Measurements from ENCODE around the gene ALPI.

Gene ALPI

DNA sequence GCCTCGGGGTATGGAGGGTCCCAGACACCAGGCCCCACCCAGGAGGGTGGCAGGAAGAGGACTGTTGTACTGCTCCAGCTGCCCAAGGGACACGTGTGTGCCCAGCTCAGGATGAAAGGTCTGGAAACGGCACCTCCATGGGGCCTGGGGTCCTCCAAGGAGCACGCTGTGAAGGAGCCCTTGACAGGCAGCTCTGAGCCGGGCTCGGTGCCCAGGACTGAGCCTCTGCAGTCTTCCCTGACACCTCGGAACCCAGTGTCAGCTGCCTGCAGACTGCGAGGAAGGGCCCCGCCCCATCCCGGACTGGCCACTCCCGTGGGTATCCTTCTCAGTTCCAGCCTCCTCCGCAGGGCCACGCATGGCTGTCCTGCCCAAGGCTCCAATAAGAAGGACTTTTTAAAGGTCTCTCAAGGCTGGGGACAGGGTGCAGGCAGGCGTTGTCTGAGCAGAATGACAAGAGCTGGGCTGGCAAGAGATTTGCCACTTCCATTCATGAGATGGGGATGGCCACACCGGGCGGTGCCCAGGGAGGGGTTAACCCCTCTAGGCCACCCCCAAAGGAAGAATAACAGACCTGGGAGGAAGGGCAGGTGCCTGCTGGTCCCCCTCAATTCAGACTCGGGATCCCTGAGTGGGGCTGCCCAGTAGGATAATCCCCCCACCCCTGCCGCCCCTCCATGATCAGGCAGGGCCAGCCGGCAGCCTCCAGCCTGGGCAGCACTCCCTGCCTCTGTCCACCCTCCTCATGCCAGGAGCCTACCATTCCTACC lies 22.8 kb downstream of the ALPI start:
- no peak for TF ChIP-seq CTCF (IDR thresholded peaks at IDR 0.05; ENCODE audit: insufficient read depth, low read depth, low read length, missing control alignments)
- no peak for DNase-seq (ENCODE audit: low read depth)
- H3K4me3 ChIP-seq (ENCODE audit: low read depth, low read length): no peak overlapping the region

DNA sequence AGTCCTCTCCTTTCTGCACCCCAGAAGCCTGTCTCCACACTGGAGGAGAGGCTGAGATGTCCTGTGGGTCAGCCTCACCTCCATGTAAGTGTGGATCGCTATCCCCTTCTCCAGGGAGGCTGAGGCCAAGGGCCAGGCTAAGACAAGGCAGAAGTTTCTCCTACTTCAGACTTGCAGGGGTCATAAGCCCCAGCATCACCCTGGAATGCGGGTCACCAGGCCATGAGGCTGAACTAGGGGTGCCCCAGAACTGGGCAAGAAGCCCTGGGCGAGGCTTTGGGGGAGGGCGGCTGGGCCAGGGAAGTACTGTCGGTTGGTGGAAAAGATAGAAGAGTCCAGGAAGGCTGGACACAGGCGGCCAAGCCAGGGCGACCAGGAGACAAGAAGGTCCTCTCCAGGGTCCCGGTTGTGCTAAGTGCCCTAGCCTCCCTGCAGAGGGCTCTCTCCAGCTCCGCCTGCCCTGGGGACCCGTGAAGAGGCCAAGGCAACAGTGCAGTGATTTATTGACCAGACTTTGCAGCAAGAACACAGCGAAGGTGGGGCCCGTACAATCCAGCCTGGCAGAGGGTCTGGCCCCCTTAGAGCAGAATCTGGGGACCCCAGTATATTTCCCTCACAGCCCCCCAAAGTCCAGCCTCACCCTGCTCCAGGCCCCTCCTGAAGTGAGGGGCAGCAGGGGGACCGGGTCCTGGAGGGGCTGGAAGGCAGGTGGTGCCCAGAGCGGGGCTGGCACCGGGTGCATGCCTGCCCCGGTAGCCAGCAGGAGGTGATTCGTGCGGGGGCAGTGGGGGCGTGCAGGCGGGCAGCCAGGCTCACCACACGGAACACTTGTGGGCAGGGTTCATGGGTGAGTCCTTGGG lies 23.6 kb downstream of the ALPI start:
- DNase-seq (ENCODE audit: low read depth): no peak
- no peak overlapping the region for H3K4me3 ChIP-seq (ENCODE audit: low read depth, low read length)
- TF ChIP-seq CTCF (IDR thresholded peaks at IDR 0.05; ENCODE audit: insufficient read depth, low read depth, low read length, missing control alignments): no peak

GRCh38 chr2:232480201-232481190 lies 24.5 kb downstream of the ALPI start:
- no peak for TF ChIP-seq CTCF (IDR thresholded peaks at IDR 0.05; ENCODE audit: insufficient read depth, low read depth, low read length, missing control alignments)
- no peak overlapping the region for H3K4me3 ChIP-seq (ENCODE audit: low read depth, low read length)
- DNase-seq (ENCODE audit: low read depth): no peak

DNA sequence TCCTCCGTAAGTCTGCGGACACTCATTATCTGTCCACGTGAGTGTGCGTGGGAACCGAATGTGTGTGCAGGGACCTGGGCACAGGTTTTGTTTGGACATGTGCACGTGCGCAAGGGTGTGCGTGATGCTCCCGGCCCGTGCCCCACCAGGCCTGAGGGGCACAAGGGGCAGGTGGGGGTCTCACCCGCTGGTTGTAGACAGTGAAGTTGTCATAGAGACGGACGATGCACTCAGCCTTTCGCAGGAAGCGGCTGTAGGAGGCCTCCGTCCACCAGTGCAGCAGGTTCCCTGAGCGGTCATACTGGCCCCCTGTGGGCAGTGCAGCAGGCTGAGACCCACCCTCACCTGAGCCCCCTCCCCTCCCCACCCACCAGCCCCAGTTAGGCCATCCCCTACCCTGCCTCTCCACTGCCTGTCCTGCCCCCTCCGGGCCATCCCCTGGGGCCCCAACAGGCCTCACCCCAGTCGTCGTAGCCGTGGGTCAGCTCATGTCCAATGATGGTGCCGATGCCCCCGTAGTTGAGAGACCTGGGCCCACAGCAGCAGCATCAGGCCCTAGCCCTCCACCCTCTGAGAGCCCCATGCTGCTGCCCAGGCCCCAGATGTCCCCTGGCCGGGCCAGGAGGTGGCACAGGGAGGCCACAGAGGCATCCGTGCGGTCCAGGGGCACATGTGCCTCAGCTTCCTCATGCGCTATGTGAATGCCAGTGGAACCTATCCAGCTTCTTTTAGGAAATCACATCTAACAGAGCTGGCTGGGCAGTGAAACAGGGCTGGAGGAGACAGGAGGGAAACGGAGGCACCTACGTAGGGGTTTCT lies 25.6 kb downstream of the ALPI start:
- TF ChIP-seq CTCF (IDR thresholded peaks at IDR 0.05; ENCODE audit: insufficient read depth, low read depth, low read length, missing control alignments): no peak
- no peak overlapping the region for H3K4me3 ChIP-seq (ENCODE audit: low read depth, low read length)
- DNase-seq (ENCODE audit: low read depth): no peak

- no peak for TF ChIP-seq CTCF (IDR thresholded peaks at IDR 0.05; ENCODE audit: insufficient read depth, low read depth, low read length, missing control alignments)
- no peak overlapping the region for H3K4me3 ChIP-seq (ENCODE audit: low read depth, low read length)
- DNase-seq (ENCODE audit: low read depth): no peak
These were observed 26.6 kb downstream of the ALPI start for GRCh38 chr2:232482301-232483238.
